Hepatocyte (in vitro differentiated cells): Measurements from ENCODE around the gene NR6A1. TPM values are rescaled to one million over a fixed set of nuclear protein-coding genes. Genes with fewer than 3 reads are reported as not detected.
"Not testable (repeated sequence)": the region's sequence is repeated elsewhere in the genome, so short reads cannot be mapped to it uniquely, and the experiment has no call there.

Source experiments
- DNase-seq: peaks from one replicate; pipeline ENCODE4 v3.0.0-alpha.2; 2016; ENCODE audit warnings: low spot score
- H2AFZ ChIP-seq: fragments of 200-600 bp; sonication (generic); 2 replicates; pipeline ENCODE4 v1.6.0; 2016; ENCODE audit warnings: antibody characterized with exemption, mild to moderate bottlenecking
- H3K27ac ChIP-seq: fragments of 200-600 bp; sonication (generic); 2 replicates; pipeline ENCODE4 v1.5.1; 2016; ENCODE audit warnings: mild to moderate bottlenecking
- H3K27me3 ChIP-seq: fragments of 200-600 bp; sonication (generic); 2 replicates; pipeline ENCODE4 v1.6.1; 2016
- H3K36me3 ChIP-seq: fragments of 200-600 bp; sonication (generic); replicated peaks from 2 replicates; pipeline ENCODE4 v1.5.1; 2016; ENCODE audit warnings: low read depth; ENCODE audit not compliant: insufficient read depth
- H3K4me1 ChIP-seq: fragments of 200-600 bp; sonication (generic); 2 replicates; pipeline ENCODE4 v1.5.1; 2016; ENCODE audit warnings: mild to moderate bottlenecking, moderate library complexity; ENCODE audit not compliant: insufficient read depth
- H3K4me2 ChIP-seq: fragments of 200-600 bp; sonication (generic); 2 replicates; pipeline ENCODE4 v1.6.0; 2016
- H3K4me3 ChIP-seq: fragments of 200-600 bp; sonication (generic); 2 replicates; pipeline ENCODE4 v1.5.1; 2016; ENCODE audit warnings: mild to moderate bottlenecking
- H3K79me2 ChIP-seq: fragments of 200-600 bp; sonication (generic); 2 replicates; pipeline ENCODE4 v1.6.0; 2017; ENCODE audit warnings: mild to moderate bottlenecking
- H3K9me2 ChIP-seq: fragments of 200-600 bp; sonication (generic); replicated peaks from 2 replicates; pipeline ENCODE4 v1.6.0; 2017; ENCODE audit warnings: mild to moderate bottlenecking; ENCODE audit not compliant: insufficient read depth
- H3K9me3 ChIP-seq: fragments of 200-600 bp; sonication (generic); 2 replicates; pipeline ENCODE4 v1.5.1; 2016; ENCODE audit warnings: low read depth, mild to moderate bottlenecking
- H4K20me1 ChIP-seq: fragments of 200-600 bp; sonication (generic); 2 replicates; pipeline ENCODE4 v1.6.0; 2016; ENCODE audit warnings: mild to moderate bottlenecking; ENCODE audit not compliant: insufficient read depth, poor library complexity, severe bottlenecking
- CTCF ChIP-seq: fragments of 200-600 bp; sonication (generic); IDR thresholded peaks from 2 replicates; pipeline ENCODE4 v1.5.1; 2016; ENCODE audit warnings: antibody characterized with exemption, mild to moderate bottlenecking; ENCODE audit not compliant: poor library complexity
- EZH2 ChIP-seq: fragments of 200-600 bp; sonication (generic); IDR thresholded peaks from 2 replicates; pipeline ENCODE4 v1.6.1; 2016; ENCODE audit warnings: antibody characterized with exemption, mild to moderate bottlenecking, borderline replicate concordance
- EZH2phosphoT487 ChIP-seq: fragments of 200-600 bp; sonication (generic); IDR thresholded peaks from one replicate; pipeline ENCODE4 v1.6.1; 2018; ENCODE audit warnings: antibody characterized with exemption, mild to moderate bottlenecking, low read depth, moderate library complexity; ENCODE audit not compliant: unreplicated experiment, severe bottlenecking
- WGBS: methylation state at CpG from one replicate; pipeline ENCODE4 v1.1.6; 2016; ENCODE audit warnings: low lambda C conversion rate; ENCODE audit errors: missing lambda C conversion rate; 5-methylcytosine and 5-hydroxymethylcytosine counted together
- polyA plus RNA-seq: library from polyadenylated mRNA; unstranded; fragments of >200 nt; fragmentation: Nextera tagmentation; extraction: Ambion mirVana; gene quantifications from 2 replicates; pipeline ENCODE4 v1.2.1, GENCODE V29; 2016
- total RNA-seq: library from RNA; depleted of rRNA; stranded (reverse); fragments of >200 nt; gene quantifications from 2 replicates; pipeline ENCODE4 v1.2.3, GENCODE V29; 2014

The NR6A1 gene
- total and polyA plus RNA-seq, 2 experiments from 2014 or later = 1.2 to 4.0 TPM

DNA sequence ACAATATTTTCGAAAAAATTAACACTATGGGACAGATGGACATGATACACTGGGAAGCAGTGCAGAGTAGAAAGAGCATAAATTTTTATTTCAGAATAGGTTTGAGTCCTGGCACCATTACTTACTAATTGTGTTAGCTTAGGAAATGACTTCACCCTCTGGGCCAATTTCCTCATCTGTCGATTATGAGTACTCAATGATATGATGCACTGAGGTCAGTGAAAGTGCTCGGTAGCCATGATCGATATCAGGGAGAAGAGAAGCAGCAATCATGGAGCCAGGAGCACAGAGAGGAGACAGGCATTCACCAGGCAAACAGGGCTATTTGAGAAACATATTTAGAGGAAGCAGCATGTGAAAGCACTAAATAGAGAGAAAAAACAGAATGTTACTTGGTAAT is 29.4 kb downstream of the NR6A1 start:
- Histone ChIP-seq H3K4me2 (no peak overlapping the region), H3K4me3 (no peak overlapping the region), H2AFZ (no peak overlapping the region), H3K27me3 (no peaks in the 10 kb centered on the region), H3K27ac (no peak overlapping the region), H3K9me2 (no peaks in the 10 kb centered on the region), H3K36me3 (no peaks in the 10 kb centered on the region), H4K20me1 (no peaks in the 10 kb centered on the region), H3K4me1 (peaks cover 3% of the 10 kb centered on the region), H3K9me3 (no peaks in the 10 kb centered on the region), H3K79me2 (peaks cover 42% of the 10 kb centered on the region)
- 89% methylated on average over 4 of the region's 4 CpGs for WGBS
- DNase-seq = no peak
- no peak for TF ChIP-seq CTCF
- no peak for TF ChIP-seq EZH2

DNA sequence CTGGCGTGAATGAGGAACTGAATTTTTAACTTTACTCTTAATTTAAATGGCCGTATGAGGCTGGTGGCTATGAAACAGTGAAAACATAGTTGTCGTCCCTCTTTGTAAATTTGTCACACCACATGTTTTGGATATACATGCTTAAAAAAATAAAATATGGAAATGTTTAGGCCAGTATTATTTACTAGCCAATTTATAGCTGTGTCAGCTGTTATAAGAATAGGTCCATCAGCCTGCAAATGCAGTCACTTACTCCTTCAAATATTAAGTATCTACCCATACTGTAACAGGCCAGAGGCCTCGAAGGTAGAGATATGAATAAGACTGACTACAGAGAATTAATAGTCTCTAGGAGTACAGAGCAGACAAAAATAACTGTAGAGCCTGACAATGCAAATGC is 30.0 kb downstream of the NR6A1 start:
- Histone ChIP-seq H3K4me3 (no peak overlapping the region), H3K79me2 (peaks cover 38% of the 10 kb centered on the region), H3K27me3 (no peaks in the 10 kb centered on the region), H2AFZ (no peak overlapping the region), H3K27ac (no peak overlapping the region), H3K36me3 (no peaks in the 10 kb centered on the region), H3K9me3 (no peaks in the 10 kb centered on the region), H3K4me1 (peaks cover 3% of the 10 kb centered on the region), H4K20me1 (no peaks in the 10 kb centered on the region), H3K4me2 (no peak overlapping the region), H3K9me2 (no peaks in the 10 kb centered on the region)
- no peak for DNase-seq
- WGBS = 95% methylated on average over 4 of the region's 4 CpGs
- TF ChIP-seq CTCF = no peak
- no peak for TF ChIP-seq EZH2phosphoT487
- no peak for TF ChIP-seq EZH2

GRCh38 chr9:124739360-124739759 is 31.8 kb downstream of the NR6A1 start:
- Histone ChIP-seq H3K9me3 (no peaks in the 10 kb centered on the region), H3K4me2 (no peak overlapping the region), H3K4me1 (peaks cover 3% of the 10 kb centered on the region), H3K9me2 (no peaks in the 10 kb centered on the region), H3K27ac (no peak overlapping the region), H3K79me2 (peaks cover 36% of the 10 kb centered on the region), H3K36me3 (no peaks in the 10 kb centered on the region), H3K4me3 (no peak overlapping the region), H2AFZ (no peak overlapping the region), H4K20me1 (no peaks in the 10 kb centered on the region), H3K27me3 (no peaks in the 10 kb centered on the region)
- DNase-seq = no peak
- WGBS = 79% methylated on average over 2 of the region's 2 CpGs
- no peak for TF ChIP-seq EZH2
- no peak for TF ChIP-seq EZH2phosphoT487
- TF ChIP-seq CTCF = no peak

GRCh38 chr9:124738075-124738474 is 33.0 kb downstream of the NR6A1 start:
- not testable (repeated sequence) for H3K36me3 ChIP-seq, H3K27me3 ChIP-seq, H3K27ac ChIP-seq, H2AFZ ChIP-seq, H3K9me2 ChIP-seq, H3K9me3 ChIP-seq, H3K4me1 ChIP-seq, H3K4me3 ChIP-seq, H3K4me2 ChIP-seq, H4K20me1 ChIP-seq, DNase-seq
- 98% methylated on average over 7 of the region's 7 CpGs for WGBS
- H3K79me2 ChIP-seq = peaks cover 36% of the 10 kb centered on the region
